A549 (cell line): Measurements from ENCODE around the gene GABBR1. TPM values are rescaled to one million over a fixed set of nuclear protein-coding genes. Genes with fewer than 3 reads are reported as not detected.
A peak's percentile ranks its signal among the peaks of the same experiment; 100 is the strongest.

Source experiments
- ATAC-seq, 2 experiments: fragments of 200-7000 bp in 1 of 2; fragments of >200 bp in 1 of 2; cut with Nextera tagmentation in 1 of 2; cut with Tn5 transposase in 1 of 2; 3 replicates each; pipeline versions ENCODE4 v1.8.0 to v1.9.1; 2018 to 2020; ENCODE audit warnings: mild to moderate bottlenecking in 1 of 2, moderate library complexity in 1 of 2
- CTCF ChIA-PET: fragments of 300-600 bp; sonication (Branson Sonifier 250); formaldehyde crosslinking; extraction: SDS; loops from one replicate; lab custom pipeline; 2021; ENCODE audit warnings: antibody characterized with exemption, inconsistent platforms; lab: Yijun Ruan, JAX
- POLR2A ChIA-PET: fragments of 350-600 bp; formaldehyde crosslinking; extraction: SDS; loops from one replicate; lab custom pipeline; 2021; ENCODE audit warnings: antibody characterized with exemption, inconsistent platforms; lab: Yijun Ruan, JAX
- DNase-seq, 2 experiments: peaks; one replicate each; pipeline versions ENCODE4 v3.0.0 to v3.0.0-alpha.2; 2011 to 2016; ENCODE audit warnings: low read depth in 1 of 2, low spot score in 1 of 2
- FAIRE-seq: peaks from 2 replicates; lab custom pipeline; 2011; peaks lifted over from hg19 to GRCh38; lab: Jason Lieb, UNC
- H3K27ac ChIP-seq, 2 experiments: fragments of >200 bp; sonication (Bioruptor Twin); formaldehyde crosslinking; 3 replicates each; pipeline ENCODE4 v1.5.1; 2016 to 2017
- H3K4me1 ChIP-seq: fragments of >200 bp; sonication (Bioruptor Twin); formaldehyde crosslinking; 3 replicates; pipeline ENCODE4 v1.6.1; 2016
- H3K4me2 ChIP-seq: fragments of >200 bp; sonication (Bioruptor Twin); formaldehyde crosslinking; 3 replicates; pipeline ENCODE4 v1.6.1; 2016
- H3K4me3 ChIP-seq: fragments of >200 bp; sonication (Bioruptor Twin); formaldehyde crosslinking; 3 replicates; pipeline ENCODE4 v1.5.1; 2016
- H3K9me3 ChIP-seq: fragments of >200 bp; sonication (Bioruptor Twin); formaldehyde crosslinking; 3 replicates; pipeline ENCODE4 v1.6.1; 2016
- CTCF ChIP-seq: fragments of >200 bp; sonication (Bioruptor Twin); formaldehyde crosslinking; IDR thresholded peaks from 3 replicates; pipeline ENCODE4 v1.5.1; 2016
- ELK1 ChIP-seq: fragments of 150-350 bp; IDR thresholded peaks from 2 replicates; pipeline ENCODE4 v1.6.1; 2014; ENCODE audit warnings: low read depth, mild to moderate bottlenecking, low read length
- FOSL2 ChIP-seq, 2 experiments: fragments of 450-650 bp in 1 of 2; fragments of >200 bp in 1 of 2; sonication (Bioruptor Twin) in 1 of 2; formaldehyde crosslinking; IDR thresholded peaks; 2 replicates each; pipeline versions ENCODE4 v1.5.0 to v1.6.1; 2016 to 2020; ENCODE audit warnings: mild to moderate bottlenecking in 1 of 2, moderate library complexity in 1 of 2
- HDAC2 ChIP-seq: fragments of 200-600 bp; sonication (generic); IDR thresholded peaks from 2 replicates; pipeline ENCODE4 v1.6.1; 2016
- KDM1A ChIP-seq: fragments of 200-600 bp; sonication (generic); IDR thresholded peaks from 2 replicates; pipeline ENCODE4 v1.6.1; 2016; ENCODE audit warnings: low read depth, mild to moderate bottlenecking
- MAFK ChIP-seq: fragments of 450-650 bp; IDR thresholded peaks from 2 replicates; pipeline ENCODE4 v1.6.1; 2014; ENCODE audit not compliant: partially characterized antibody
- MYC ChIP-seq: IDR thresholded peaks from 2 replicates; pipeline ENCODE4 v1.6.1; 2012; ENCODE audit warnings: mild to moderate bottlenecking, inconsistent platforms, low read length, improper control_type of control experiment, borderline replicate concordance
- NPAS2 ChIP-seq: fragments of 250-450 bp; sonication (Bioruptor Pico); IDR thresholded peaks from 2 replicates; pipeline ENCODE4 v1.8.0; 2022; ENCODE audit warnings: mild to moderate bottlenecking, moderate library complexity, borderline replicate concordance
- RARB ChIP-seq: fragments of 250-450 bp; sonication (Bioruptor Pico); IDR thresholded peaks from 2 replicates; pipeline ENCODE4 v1.8.0; 2021; ENCODE audit warnings: mild to moderate bottlenecking, moderate library complexity
- RFX5 ChIP-seq: fragments of 450-650 bp; IDR thresholded peaks from 2 replicates; pipeline ENCODE4 v1.7.1; 2014; ENCODE audit warnings: antibody characterized with exemption, mild to moderate bottlenecking, moderate library complexity
- ZNF302 ChIP-seq: fragments of 250-450 bp; sonication (Bioruptor Pico); IDR thresholded peaks from 2 replicates; pipeline ENCODE4 v1.9.0; 2021; ENCODE audit warnings: inconsistent platforms, mild to moderate bottlenecking, moderate library complexity
- WGBS: methylation state at CpG from one replicate; pipeline ENCODE4 v1.1.6; 2017; ENCODE audit errors: missing lambda C conversion rate; 5-methylcytosine and 5-hydroxymethylcytosine counted together
- polyA plus RNA-seq, 4 experiments: library from polyadenylated mRNA; depleted of rRNA in 3 of 4; stranded (reverse); fragments of >200 nt; fragmentation: RNase III in 1 of 4; extraction: RNeasy Plus Mini Kit Qiagen cat#74134 plus additional on column Dnase treatment in 1 of 4; gene quantifications; 2 replicates in 3 of 4; 3 replicates in 1 of 4; pipeline ENCODE4 v1.2.3, GENCODE V29; 2011 to 2017
- TF ChIP-seq, protein P1 (sequence below): fragments of 250-450 bp; sonication (Bioruptor Pico); IDR thresholded peaks from 2 replicates; pipeline ENCODE4 v1.5.0; 2021; ENCODE audit warnings: mild to moderate bottlenecking, moderate library complexity, borderline replicate concordance

The GABBR1 gene
- polyA plus RNA-seq, 2 of the 4 experiments (the other 2 are of a cell fraction) = 6.8 to 9.0 TPM

GRCh38 chr6:29620630-29621029, 12.4 kb downstream of the GABBR1 start:
- no peak overlapping the region for H3K27ac ChIP-seq
- H3K9me3 ChIP-seq = no peaks in the 10 kb centered on the region
- ChIA-PET POLR2A (no interaction called here), CTCF (interaction anchor here (1.3 kb wide), 2 partner anchors 33 to 783 kb away, joined by 3 read pairs; no protein-coding TSS in a partner anchor)
- no peak for ATAC-seq
- TF ChIP-seq MYC (no peak), NPAS2 (CRISPR knock-in tag) (no peak), RFX5 (no peak), ZNF302 (no peak), MAFK (no peak), RARB (CRISPR knock-in tag) (no peak), KDM1A (no peak), HDAC2 (no peak)
- TF ChIP-seq, protein P1, sequence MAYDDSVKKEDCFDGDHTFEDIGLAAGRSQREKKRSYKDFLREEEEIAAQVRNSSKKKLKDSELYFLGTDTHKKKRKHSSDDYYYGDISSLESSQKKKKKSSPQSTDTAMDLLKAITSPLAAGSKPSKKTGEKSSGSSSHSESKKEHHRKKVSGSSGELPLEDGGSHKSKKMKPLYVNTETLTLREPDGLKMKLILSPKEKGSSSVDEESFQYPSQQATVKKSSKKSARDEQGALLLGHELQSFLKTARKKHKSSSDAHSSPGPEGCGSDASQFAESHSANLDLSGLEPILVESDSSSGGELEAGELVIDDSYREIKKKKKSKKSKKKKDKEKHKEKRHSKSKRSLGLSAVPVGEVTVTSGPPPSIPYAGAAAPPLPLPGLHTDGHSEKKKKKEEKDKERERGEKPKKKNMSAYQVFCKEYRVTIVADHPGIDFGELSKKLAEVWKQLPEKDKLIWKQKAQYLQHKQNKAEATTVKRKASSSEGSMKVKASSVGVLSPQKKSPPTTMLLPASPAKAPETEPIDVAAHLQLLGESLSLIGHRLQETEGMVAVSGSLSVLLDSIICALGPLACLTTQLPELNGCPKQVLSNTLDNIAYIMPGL (CRISPR knock-in tag) = no peak
- no peak overlapping the region for H3K4me3 ChIP-seq
- no peaks in the 10 kb centered on the region for H3K4me1 ChIP-seq
- FAIRE-seq = no peak
- DNase-seq = no peak
- 76% methylated on average over 4 of the region's 4 CpGs for WGBS
- H3K4me2 ChIP-seq = no peak overlapping the region

- no peaks in the 10 kb centered on the region for H3K9me3 ChIP-seq
- no peak for ATAC-seq
- POLR2A ChIA-PET = no interaction called here
- TF ChIP-seq FOSL2 (IDR thresholded peaks at IDR 0.05) (no peak), FOSL2 (CRISPR knock-in tag; IDR thresholded peaks at IDR 0.05) (0 out of 2 replicates have a peak, but pooled peaks have one; percentile 11), MYC (no peak)
- TF ChIP-seq, all 56 proteins: peak for 1
- FAIRE-seq = no peak
- Histone ChIP-seq H3K27ac (no peak overlapping the region), H3K4me1 (no peaks in the 10 kb centered on the region), H3K4me2 (no peak overlapping the region), H3K4me3 (no peak overlapping the region)
- WGBS = 92% methylated on average over 1 of the region's 1 CpG
- CTCF ChIA-PET = interaction anchor here (1.3 kb wide), 2 partner anchors 34 to 782 kb away, joined by 3 read pairs; no protein-coding TSS in a partner anchor
- DNase-seq = no peak
Measured at GRCh38 chr6:29619578-29620160, 13.3 kb downstream of the GABBR1 start.

GRCh38 chr6:29617782-29618554, 15.0 kb downstream of the GABBR1 start:
- peak; percentile 63 to 66; a peak in 5 of 6 replicates for ATAC-seq
- DNase-seq = peak in 1 of 2 experiments; percentile 15
- no peak for TF ChIP-seq ELK1
- 0 out of 3 replicates have a peak, but pooled peaks have one; percentile 10 for TF ChIP-seq CTCF
- ChIA-PET POLR2A (no interaction called here), CTCF (interaction anchor here (1.0 kb wide), 1 partner anchor 546 kb away, joined by 3 read pairs; no protein-coding TSS in a partner anchor)
- FAIRE-seq = no peak
- H3K27ac ChIP-seq = no peak overlapping the region
- H3K4me1 ChIP-seq = no peaks in the 10 kb centered on the region
- WGBS = 90% methylated on average over 8 of the region's 8 CpGs
- H3K4me2 ChIP-seq = no peak overlapping the region
- H3K4me3 ChIP-seq = no peak overlapping the region
- no peaks in the 10 kb centered on the region for H3K9me3 ChIP-seq
